HT1080 (cell line): Measurements from ENCODE around the gene TTC22. TPM values are rescaled to one million over a fixed set of nuclear protein-coding genes. Genes with fewer than 3 reads are reported as not detected.

Source experiments
- DNase-seq: peaks from one replicate; pipeline ENCODE4 v3.0.0-alpha.2; 2015; ENCODE audit warnings: low read depth
- total RNA-seq: library from RNA; depleted of rRNA; stranded (reverse); fragments of >200 nt; shearing (Covaris generic); gene quantifications from 2 replicates; pipeline ENCODE4 v1.2.3, GENCODE V29; 2014; rRNA removed

The TTC22 gene
- total RNA-seq, 1 experiment from 2014 or later = not detected

GRCh38 chr1:54757833-54758232 lies 43.3 kb downstream of the TTC22 start:
- DNase-seq = no peak

GRCh38 chr1:54754486-54755285 lies 46.4 kb downstream of the TTC22 start:
- DNase-seq = no peak

GRCh38 chr1:54754045-54754444 lies 47.1 kb downstream of the TTC22 start:
- no peak for DNase-seq

GRCh38 chr1:54751426-54751825 lies 49.7 kb downstream of the TTC22 start:
- no peak for DNase-seq

GRCh38 chr1:54750596-54750995 lies 50.5 kb downstream of the TTC22 start:
- DNase-seq = no peak

- no peak for DNase-seq
Measured at GRCh38 chr1:54748094-54748835, 52.9 kb downstream of the TTC22 start.

- DNase-seq = no peak
Measured at GRCh38 chr1:54745864-54746263, 55.3 kb downstream of the TTC22 start.

GRCh38 chr1:54745274-54745673 lies 55.8 kb downstream of the TTC22 start:
- no peak for DNase-seq

- DNase-seq = no peak
Measured at GRCh38 chr1:54744696-54745095, 56.4 kb downstream of the TTC22 start.

- DNase-seq = no peak
Measured at GRCh38 chr1:54743416-54744226, 57.5 kb downstream of the TTC22 start.

- DNase-seq = no peak
Measured at GRCh38 chr1:54742282-54742681, 58.8 kb downstream of the TTC22 start.

GRCh38 chr1:54741531-54741930 lies 59.6 kb downstream of the TTC22 start:
- no peak for DNase-seq

- no peak for DNase-seq
Measured at GRCh38 chr1:54738244-54738643, 62.9 kb downstream of the TTC22 start.

- no peak for DNase-seq
Measured at GRCh38 chr1:54736685-54737084, 64.4 kb downstream of the TTC22 start.

Other genes with a start within 250 kb of the TTC22 start
- not detected in 2 replicates for gene FAM151A, start 177.8 kb downstream of the TTC22 start, total RNA-seq
- not detected in 2 replicates for gene MROH7, start 159.5 kb downstream of the TTC22 start, total RNA-seq
- gene TTC4, start 85.5 kb downstream of the TTC22 start, total RNA-seq = 35.1 and 37.9 TPM in 2 replicates
- 7.6 and 8.6 TPM in 2 replicates for gene PARS2, start 36.8 kb downstream of the TTC22 start, total RNA-seq
- gene DHCR24, start 85.9 kb upstream of the TTC22 start, total RNA-seq = 180 and 213 TPM in 2 replicates
- not detected in 2 replicates for gene TMEM61, start 179.3 kb upstream of the TTC22 start, total RNA-seq
- not detected in 2 replicates for gene BSND, start 197.6 kb upstream of the TTC22 start, total RNA-seq
- 0.03 and 0.05 TPM in 2 replicates for gene PCSK9, start 238.2 kb upstream of the TTC22 start, total RNA-seq